Astrocyte of the spinal cord (primary cell): ENCODE results near the gene STK36.

Source experiments
- DNase-seq: peaks from one replicate; pipeline ENCODE4 v3.0.0; 2011; ENCODE audit warnings: low read depth, low spot score
- H3K4me3 ChIP-seq: 2 replicates; pipeline ENCODE4 v1.5.1; 2011; ENCODE audit warnings: low read depth, mild to moderate bottlenecking, low read length, moderate library complexity
- in situ Hi-C: cut with HindIII; loops from 2 replicates; pipeline ENCODE4 v1.10.0; 2017; ENCODE audit warnings: low sequenced_read_pairs
- TF ChIP-seq, protein P1 (sequence below): IDR thresholded peaks from 2 replicates; pipeline ENCODE4 v1.5.1; 2012; ENCODE audit warnings: low read depth, mild to moderate bottlenecking, low read length, inconsistent platforms

Gene STK36

DNA sequence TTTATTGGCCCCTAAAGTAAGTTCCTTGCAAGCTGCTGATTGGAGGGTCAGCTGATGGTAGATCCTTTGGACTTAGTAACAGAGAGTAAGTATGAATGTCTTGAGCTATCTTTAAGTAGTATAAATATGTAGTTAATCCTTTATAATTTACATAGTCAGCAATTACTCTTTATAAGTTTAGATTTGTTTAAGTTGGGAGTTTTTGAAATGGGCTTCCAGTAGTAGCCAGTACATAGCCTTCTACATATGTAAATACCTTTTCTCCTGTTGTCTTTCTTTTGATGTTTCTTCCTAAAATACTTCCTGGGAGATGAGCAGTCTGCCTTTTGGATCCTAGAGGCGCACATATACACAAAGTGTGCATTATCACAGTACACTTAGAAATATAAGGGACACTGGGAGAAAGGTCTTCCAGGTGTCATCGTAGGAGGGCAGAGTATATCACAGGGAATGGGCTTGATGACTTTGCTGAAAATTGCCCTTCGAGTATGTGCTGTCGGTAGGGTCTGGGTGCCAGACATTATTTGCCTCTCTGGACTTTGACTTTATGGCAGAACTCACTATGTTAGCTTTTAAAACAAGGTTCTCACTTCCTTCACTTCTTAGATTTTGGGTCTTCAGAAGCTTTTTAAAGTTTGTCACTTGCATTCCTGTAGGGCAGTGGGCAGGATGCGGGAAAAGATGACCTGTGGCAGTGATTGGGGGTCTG lies 60.3 kb downstream of the STK36 start:
- no peak overlapping the region for H3K4me3 ChIP-seq
- DNase-seq: no peak
- TF ChIP-seq, protein P1, sequence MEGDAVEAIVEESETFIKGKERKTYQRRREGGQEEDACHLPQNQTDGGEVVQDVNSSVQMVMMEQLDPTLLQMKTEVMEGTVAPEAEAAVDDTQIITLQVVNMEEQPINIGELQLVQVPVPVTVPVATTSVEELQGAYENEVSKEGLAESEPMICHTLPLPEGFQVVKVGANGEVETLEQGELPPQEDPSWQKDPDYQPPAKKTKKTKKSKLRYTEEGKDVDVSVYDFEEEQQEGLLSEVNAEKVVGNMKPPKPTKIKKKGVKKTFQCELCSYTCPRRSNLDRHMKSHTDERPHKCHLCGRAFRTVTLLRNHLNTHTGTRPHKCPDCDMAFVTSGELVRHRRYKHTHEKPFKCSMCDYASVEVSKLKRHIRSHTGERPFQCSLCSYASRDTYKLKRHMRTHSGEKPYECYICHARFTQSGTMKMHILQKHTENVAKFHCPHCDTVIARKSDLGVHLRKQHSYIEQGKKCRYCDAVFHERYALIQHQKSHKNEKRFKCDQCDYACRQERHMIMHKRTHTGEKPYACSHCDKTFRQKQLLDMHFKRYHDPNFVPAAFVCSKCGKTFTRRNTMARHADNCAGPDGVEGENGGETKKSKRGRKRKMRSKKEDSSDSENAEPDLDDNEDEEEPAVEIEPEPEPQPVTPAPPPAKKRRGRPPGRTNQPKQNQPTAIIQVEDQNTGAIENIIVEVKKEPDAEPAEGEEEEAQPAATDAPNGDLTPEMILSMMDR: no peak
- in situ Hi-C loops: no loop called here

DNA sequence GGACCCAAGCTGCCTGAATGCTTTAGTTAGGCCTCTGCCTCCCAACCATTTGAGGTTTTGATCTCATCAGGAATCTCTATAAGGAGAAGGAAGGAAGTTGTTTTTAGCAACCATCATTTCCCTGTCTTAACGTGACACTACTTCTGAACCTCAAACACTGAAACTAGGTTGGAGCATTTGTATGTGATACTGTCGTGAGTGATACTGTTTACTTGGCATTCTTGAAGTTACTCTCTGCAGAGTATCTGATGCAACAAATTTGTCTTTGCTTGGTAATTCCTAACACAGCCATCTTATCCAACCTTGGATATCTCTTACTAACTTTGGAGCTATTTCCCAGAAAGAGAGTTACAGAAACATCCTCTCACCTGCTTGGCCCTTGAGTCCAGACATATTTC lies 60.9 kb downstream of the STK36 start:
- in situ Hi-C loops: no loop called here
- peak; percentile 19 for DNase-seq
- no peak overlapping the region for H3K4me3 ChIP-seq
- TF ChIP-seq, protein P1: no peak

DNA sequence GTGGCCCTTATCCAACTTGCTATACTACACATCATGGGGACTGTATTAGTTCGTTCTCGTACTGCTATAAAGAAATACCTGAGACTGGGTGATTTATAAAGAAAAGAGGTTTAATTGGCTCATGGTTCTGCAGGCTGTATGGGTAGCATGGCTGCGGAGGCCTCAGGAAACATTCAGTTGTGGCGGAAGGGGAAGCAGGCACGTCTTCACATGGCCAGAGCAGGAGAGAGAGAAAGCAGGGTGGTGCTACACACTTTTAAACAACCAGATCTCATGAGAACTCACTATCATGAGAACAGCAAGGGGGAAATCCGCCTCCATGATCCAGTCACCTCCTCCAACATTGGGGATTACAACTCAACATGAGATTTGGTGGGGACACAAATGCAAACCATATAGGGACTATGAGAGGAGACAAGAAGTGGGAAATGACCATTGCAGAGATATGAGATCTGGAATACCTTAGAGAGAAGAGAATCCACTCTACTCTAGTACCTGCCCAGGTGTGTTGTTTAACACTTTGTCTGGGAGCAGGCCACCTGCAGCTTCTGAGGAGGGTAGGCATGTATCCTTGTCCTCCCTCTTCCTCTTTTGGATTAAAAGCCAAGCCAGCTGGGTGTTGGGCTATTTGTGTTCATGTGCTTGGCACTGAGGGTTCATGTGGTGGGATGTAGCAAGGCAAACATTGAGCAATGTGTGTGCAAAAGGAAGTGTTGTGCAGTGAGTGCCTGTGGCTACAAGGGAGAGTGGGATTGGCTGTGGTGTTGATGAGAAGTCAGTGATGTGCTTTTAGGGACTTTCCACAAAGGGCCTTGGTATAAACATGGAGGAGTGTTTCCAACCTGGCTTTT lies 61.5 kb downstream of the STK36 start:
- in situ Hi-C loops: no loop called here
- peak; percentile 40 for DNase-seq

DNA sequence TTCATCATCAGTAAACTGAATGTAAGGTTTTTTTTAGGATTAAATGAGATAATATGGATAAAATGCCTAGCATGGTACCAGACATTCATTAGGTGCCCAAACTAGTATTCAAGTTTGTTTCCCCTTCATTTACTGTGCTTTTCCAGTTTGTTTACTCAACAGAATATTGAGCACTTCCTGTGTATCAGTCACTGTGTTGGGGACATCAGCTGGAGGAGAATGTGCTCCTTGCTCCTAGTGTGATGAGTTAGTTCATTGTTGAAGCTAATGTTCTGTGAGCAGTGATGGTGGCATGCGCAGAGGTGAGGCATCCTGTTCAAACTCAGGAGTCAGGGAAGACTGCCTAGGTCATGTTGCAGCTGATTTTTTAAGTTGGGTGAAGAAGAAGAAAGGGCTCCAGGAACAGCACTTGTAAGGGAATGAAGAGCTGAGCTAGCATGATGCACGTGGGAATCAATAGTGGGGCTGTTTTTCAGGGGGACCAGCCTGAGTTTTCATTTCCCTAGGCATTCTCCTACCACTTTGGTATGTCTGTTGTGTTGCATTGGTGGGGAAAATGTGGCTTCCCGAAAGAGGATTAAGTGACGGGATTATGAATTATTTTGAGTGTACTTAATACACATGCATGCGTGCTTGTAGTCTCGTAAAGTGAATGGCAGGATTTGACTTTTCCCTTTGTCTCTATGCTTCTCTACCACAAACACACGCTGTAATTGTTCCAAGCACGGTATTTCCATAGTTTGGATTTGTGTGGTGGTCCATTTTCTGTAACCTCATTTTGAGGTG lies 62.5 kb downstream of the STK36 start:
- no peak overlapping the region for H3K4me3 ChIP-seq
- TF ChIP-seq, protein P1: no peak
- DNase-seq: no peak
- in situ Hi-C loops: no loop called here

More for the DNA sequence above, 61.5 kb downstream of the STK36 start:
- TF ChIP-seq, protein P1: no peak
- no peak overlapping the region for H3K4me3 ChIP-seq

DNA sequence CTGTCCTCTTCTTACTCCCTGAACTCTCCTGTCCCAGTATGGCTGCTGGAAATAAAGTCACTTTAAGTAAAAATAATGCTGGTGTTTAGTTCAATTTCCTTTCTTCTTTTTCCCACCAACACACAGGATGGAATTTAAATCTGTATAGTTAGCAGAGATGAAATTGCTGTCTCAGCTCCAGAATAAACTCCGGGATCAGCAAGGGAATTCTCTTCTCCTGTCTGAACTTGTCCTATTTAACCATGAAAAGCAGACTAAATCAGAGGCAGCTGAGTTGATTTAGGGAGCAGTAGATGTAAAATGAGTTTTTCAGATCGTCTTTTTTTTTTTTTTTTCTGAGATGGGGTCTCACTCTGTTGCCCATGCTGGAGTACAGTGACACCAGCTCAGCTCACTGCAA lies 64.6 kb downstream of the STK36 start:
- H3K4me3 ChIP-seq: no peak overlapping the region
- TF ChIP-seq, protein P1: no peak
- no peak for DNase-seq
- in situ Hi-C loops: no loop called here

DNA sequence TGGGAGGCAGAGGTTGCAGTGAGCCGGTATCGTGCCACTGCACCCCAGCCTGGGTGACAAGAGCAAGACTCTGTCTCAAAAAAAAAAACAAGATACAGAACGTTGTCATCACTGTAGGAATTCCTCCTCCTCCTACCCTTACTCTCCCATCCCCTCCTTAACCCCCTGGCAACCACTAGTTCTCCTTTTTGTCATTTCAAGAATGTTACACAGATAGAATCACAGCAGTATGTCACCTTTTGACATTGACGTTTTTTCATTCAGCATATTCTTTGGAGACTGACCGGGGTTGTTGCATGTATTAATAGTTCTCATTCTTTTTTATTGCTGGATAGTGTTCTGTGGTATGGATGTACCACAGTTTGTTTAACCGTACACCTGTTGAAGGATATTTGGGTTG lies 71.2 kb downstream of the STK36 start:
- in situ Hi-C loops: no loop called here
- H3K4me3 ChIP-seq: no peak overlapping the region
- TF ChIP-seq, protein P1: no peak
- DNase-seq: no peak
